Right atrium auricular region (tissue), 2 donors: ENCODE results near the gene KRT86. TPM values are rescaled to one million over a fixed set of nuclear protein-coding genes. Genes with fewer than 3 reads are reported as not detected.
"Not testable (repeated sequence)": the region's sequence is repeated elsewhere in the genome, so short reads cannot be mapped to it uniquely, and the experiment has no call there.

ENCODE experiments used
- DNase-seq: peaks from one replicate; pipeline ENCODE4 v3.0.0-alpha.2; 2019; ENCODE audit warnings: low spot score
- H3K27ac ChIP-seq, 2 donors: fragments of 200-600 bp; sonication (generic); 1 replicate in 1 of 2; 2 replicates in 1 of 2; pipeline ENCODE4 v1.5.1; 2016 to 2019
- H3K27me3 ChIP-seq, 2 donors: fragments of 200-600 bp; sonication (generic); one replicate each; pipeline versions ENCODE4 v1.5.1 to v1.6.0; 2017 to 2019
- H3K36me3 ChIP-seq: fragments of 200-600 bp; sonication (generic); one replicate; pipeline ENCODE4 v1.5.1; 2016
- H3K4me1 ChIP-seq, 2 donors: fragments of 200-600 bp; sonication (generic); one replicate each; pipeline versions ENCODE4 v1.5.1 to v1.6.0; 2017 to 2019
- H3K4me3 ChIP-seq, 2 donors: fragments of 200-600 bp; sonication (generic); 1 replicate in 1 of 2; 2 replicates in 1 of 2; pipeline ENCODE4 v1.5.1; 2017 to 2019; ENCODE audit warnings: mild to moderate bottlenecking in 1 of 2, moderate library complexity in 1 of 2
- H3K9me3 ChIP-seq, 2 donors: fragments of 200-600 bp; sonication (generic); one replicate each; pipeline ENCODE4 v1.5.1; 2019
- CTCF ChIP-seq, 2 donors: fragments of 200-600 bp; sonication (generic); IDR thresholded peaks; one replicate each; pipeline ENCODE4 v1.5.1; 2019; ENCODE audit warnings: antibody characterized with exemption in 2 of 2
- total RNA-seq, 2 donors: library from RNA; depleted of rRNA; stranded (reverse); fragments of >200 nt; gene quantifications; one replicate each; pipeline ENCODE4 v1.1.0, GENCODE V29; 2016

Gene KRT86
- total RNA-seq, 2 donors from 2014 or later = not detected

- no peak overlapping the region for H3K27ac ChIP-seq
- H3K36me3 ChIP-seq = no peaks in the 10 kb centered on the region
- no peak overlapping the region for H3K4me3 ChIP-seq
- no peaks in the 10 kb centered on the region for H3K9me3 ChIP-seq
- no peak for TF ChIP-seq CTCF (IDR thresholded peaks at IDR 0.05)
- no peaks in the 10 kb centered on the region for H3K4me1 ChIP-seq
- H3K27me3 ChIP-seq = no peaks in the 10 kb centered on the region
- DNase-seq = no peak
Measured at GRCh38 chr12:52300796-52301691, 26.6 kb downstream of the KRT86 start.

- H3K36me3 ChIP-seq, H3K4me3 ChIP-seq, H3K27ac ChIP-seq, H3K27me3 ChIP-seq, H3K4me1 ChIP-seq, H3K9me3 ChIP-seq, DNase-seq: not testable (repeated sequence)
Measured at GRCh38 chr12:52301721-52302120, 27.3 kb downstream of the KRT86 start.

- H3K36me3 ChIP-seq, H3K4me1 ChIP-seq, H3K27ac ChIP-seq, H3K27me3 ChIP-seq, H3K4me3 ChIP-seq, DNase-seq, H3K9me3 ChIP-seq: not testable (repeated sequence)
Measured at GRCh38 chr12:52302242-52302914, 27.9 kb downstream of the KRT86 start.

- H3K4me3 ChIP-seq, H3K27me3 ChIP-seq, H3K36me3 ChIP-seq, H3K27ac ChIP-seq, H3K9me3 ChIP-seq, DNase-seq: not testable (repeated sequence)
- H3K4me1 ChIP-seq = peaks cover 0 to 13% of the 10 kb centered on the region in 2 donors
Measured at GRCh38 chr12:52304941-52305411, 30.5 kb downstream of the KRT86 start.

GRCh38 chr12:52305921-52306705, 31.7 kb downstream of the KRT86 start:
- Histone ChIP-seq H3K9me3 (no peaks in the 10 kb centered on the region), H3K27me3 (no peaks in the 10 kb centered on the region), H3K36me3 (no peaks in the 10 kb centered on the region), H3K4me3 (no peak overlapping the region), H3K27ac (no peak overlapping the region), H3K4me1 (peaks cover 0 to 19% of the 10 kb centered on the region in 2 donors)
- TF ChIP-seq CTCF (IDR thresholded peaks at IDR 0.05) = no peak
- DNase-seq = no peak

GRCh38 chr12:52306731-52307130, 32.3 kb downstream of the KRT86 start:
- no peaks in the 10 kb centered on the region for H3K36me3 ChIP-seq
- H3K9me3 ChIP-seq = no peaks in the 10 kb centered on the region
- no peak for DNase-seq
- no peaks in the 10 kb centered on the region for H3K27me3 ChIP-seq
- peaks cover 0 to 24% of the 10 kb centered on the region in 2 donors for H3K4me1 ChIP-seq
- no peak overlapping the region for H3K4me3 ChIP-seq
- TF ChIP-seq CTCF (IDR thresholded peaks at IDR 0.05) = no peak
- no peak overlapping the region for H3K27ac ChIP-seq
